B cell (primary cell): ENCODE measurements around the gene AKT3. TPM values are rescaled to one million over a fixed set of nuclear protein-coding genes. Genes with fewer than 3 reads are reported as not detected.
"Not testable (repeated sequence)": the region's sequence is repeated elsewhere in the genome, so short reads cannot be mapped to it uniquely, and the experiment has no call there.

Experiments
- ATAC-seq: fragments of 200-7000 bp; cut with Tn5 transposase; one replicate; pipeline ENCODE4 v1.10.0; 2021; ENCODE audit warnings: low read depth, mild to moderate bottlenecking, moderate number of reproducible peaks, moderate library complexity
- CTCF ChIA-PET: fragments of 350-600 bp; sonication (Branson Sonifier 250); formaldehyde crosslinking; loops from one replicate; lab custom pipeline; 2021; ENCODE audit warnings: antibody characterized with exemption, inconsistent platforms; lab: Charles Lee
- POLR2A ChIA-PET: fragments of 350-600 bp; sonication (Branson Sonifier 250); formaldehyde crosslinking; loops from one replicate; lab custom pipeline; 2021; ENCODE audit warnings: antibody characterized with exemption; lab: Charles Lee
- DNase-seq: peaks from one replicate; pipeline ENCODE4 v3.0.0; 2013
- H2AFZ ChIP-seq: 2 replicates; pipeline ENCODE4 v1.6.1; 2012; ENCODE audit warnings: mild to moderate bottlenecking, low read depth, low read length; ENCODE audit not compliant: insufficient read depth, poor library complexity, severe bottlenecking
- H3K27ac ChIP-seq, 2 donors: 1 replicate in 1 of 2; 2 replicates in 1 of 2; pipeline ENCODE4 v1.5.1; 2012 to 2013; ENCODE audit warnings: low read length in 2 of 2, mild to moderate bottlenecking in 2 of 2, moderate library complexity in 1 of 2
- H3K27me3 ChIP-seq, 4 experiments: fragments of 200-600 bp in 1 of 4; sonication (generic) in 1 of 4; replicated peaks in 1 of 4; 1 replicate in 2 of 4; 2 replicates in 2 of 4; pipeline versions ENCODE4 v1.6.1 to v1.7.0; 2013 to 2016; ENCODE audit warnings: low read length in 3 of 4, mild to moderate bottlenecking in 2 of 4, mixed read lengths in 1 of 4, moderate library complexity in 1 of 4; ENCODE audit not compliant: insufficient read depth in 4 of 4, control insufficient read depth in 3 of 4; ENCODE audit errors: control extremely low read depth in 1 of 4
- H3K36me3 ChIP-seq, 2 experiments: replicated peaks in 1 of 2; 1 replicate in 1 of 2; 2 replicates in 1 of 2; pipeline versions ENCODE4 v1.6.1 to v1.7.1; 2013; ENCODE audit warnings: low read length in 1 of 2; ENCODE audit not compliant: insufficient read depth in 2 of 2, control insufficient read depth in 1 of 2; ENCODE audit errors: control extremely low read depth in 1 of 2, extremely low read depth in 1 of 2
- H3K4me1 ChIP-seq, 2 donors: fragments of 200-600 bp in 1 of 2; sonication (generic) in 1 of 2; 1 replicate in 1 of 2; 2 replicates in 1 of 2; pipeline versions ENCODE4 v1.5.1 to v1.6.1; 2013 to 2017; ENCODE audit warnings: low read length in 2 of 2; ENCODE audit not compliant: control insufficient read depth in 2 of 2, insufficient read depth in 2 of 2
- H3K4me2 ChIP-seq: replicated peaks from 2 replicates; pipeline ENCODE3; 2012; ENCODE audit warnings: mild to moderate bottlenecking, low read depth, low read length; ENCODE audit not compliant: poor library complexity, severe bottlenecking
- H3K4me3 ChIP-seq, 5 experiments: fragments of 200-600 bp in 1 of 5; sonication (generic) in 1 of 5; 1 replicate in 3 of 5; 2 replicates in 2 of 5; pipeline versions ENCODE4 v1.5.1 to v1.7.0; 2011 to 2016; ENCODE audit warnings: low read length in 4 of 5, mild to moderate bottlenecking in 4 of 5, low read depth in 2 of 5, control low read depth in 1 of 5, moderate library complexity in 1 of 5; ENCODE audit not compliant: insufficient read depth in 1 of 5; ENCODE audit errors: control extremely low read depth in 1 of 5, extremely low read depth in 1 of 5
- H3K79me2 ChIP-seq: fragments of 200-600 bp; sonication (generic); one replicate; pipeline ENCODE4 v1.6.0; 2016; ENCODE audit warnings: low read length; ENCODE audit not compliant: control insufficient read depth, insufficient read depth
- H3K9ac ChIP-seq: fragments of 200-600 bp; sonication (generic); 2 replicates; pipeline ENCODE4 v1.6.1; 2017; ENCODE audit warnings: mild to moderate bottlenecking, low read length, moderate library complexity
- H3K9me3 ChIP-seq, 3 donors: one replicate each; pipeline versions ENCODE4 v1.6.1 to v1.7.1; 2013; ENCODE audit warnings: low read length in 2 of 3; ENCODE audit not compliant: control insufficient read depth in 2 of 3, insufficient read depth in 1 of 3; ENCODE audit errors: control extremely low read depth in 1 of 3
- H4K20me1 ChIP-seq: 2 replicates; pipeline ENCODE4 v1.6.0; 2012; ENCODE audit warnings: mild to moderate bottlenecking, low read length; ENCODE audit not compliant: insufficient read depth, control insufficient read depth, poor library complexity, severe bottlenecking
- H3K27ac Mint-ChIP-seq: one replicate; pipeline ENCODE4 v1.8.0; 2021; ENCODE audit warnings: mixed read lengths
- H3K27me3 Mint-ChIP-seq: one replicate; pipeline ENCODE4 v1.8.0; 2021; ENCODE audit warnings: mixed read lengths
- H3K4me1 Mint-ChIP-seq: one replicate; pipeline ENCODE4 v1.8.0; 2021; ENCODE audit warnings: mixed read lengths
- H3K4me3 Mint-ChIP-seq: one replicate; pipeline ENCODE4 v1.8.0; 2021; ENCODE audit warnings: mixed read lengths
- H3K9me3 Mint-ChIP-seq: one replicate; pipeline ENCODE4 v1.8.0; 2022; ENCODE audit warnings: mixed read lengths; ENCODE audit not compliant: insufficient read depth
- EZH2 ChIP-seq: IDR thresholded peaks from 2 replicates; pipeline ENCODE4 v1.6.1; 2012; ENCODE audit warnings: borderline replicate concordance, low read depth, mild to moderate bottlenecking, moderate library complexity, low read length; ENCODE audit not compliant: insufficient read depth, poor library complexity, severe bottlenecking
- whole genome bisulfite sequencing: methylation state at CpG from one replicate; pipeline ENCODE4 v1.1.5; 2013; ENCODE audit warnings: missing lambda C conversion rate; ENCODE audit not compliant: insufficient coverage; 5-methylcytosine and 5-hydroxymethylcytosine counted together
- intact Hi-C: fragments of 100-400 bp; cut with micrococcal nuclease; formaldehyde crosslinking; loops from one replicate; pipeline ENCODE4 v1.10.0; 2022
- polyA plus RNA-seq: library from polyadenylated mRNA; depleted of rRNA; stranded (reverse); fragments of >200 nt; gene quantifications from 2 replicates; pipeline ENCODE4 v1.2.3, GENCODE V29; 2012
- total RNA-seq, 2 donors: library from RNA; stranded (reverse); fragments of 120-200 nt in 1 of 2; gene quantifications; 1 replicate in 1 of 2; 2 replicates in 1 of 2; pipeline versions ENCODE4 v1.2.3 to v1.2.4, GENCODE V29; 2013 to 2022
- TF ChIP-seq, protein P1 (sequence below): fragments of 200-600 bp; IDR thresholded peaks from one replicate; pipeline ENCODE4 v1.8.0; 2022; ENCODE audit warnings: antibody characterized with exemption, mild to moderate bottlenecking

The AKT3 gene
- total and polyA plus RNA-seq, 2 donors (not counting 1 experiment from before 2014, with no cell fraction given), result 4.4 to 148 TPM

- Histone ChIP-seq H2AFZ (no peak overlapping the region), H3K9ac (no peak overlapping the region), H4K20me1 (peaks cover 4% of the 10 kb centered on the region), H3K27ac (no peak overlapping the region), H3K9me3 (peaks cover 0 to 9% (median 2%) of the 10 kb centered on the region in 3 donors), H3K4me1 (peaks cover 3 to 5% of the 10 kb centered on the region in 2 donors), H3K79me2 (no peaks in the 10 kb centered on the region), H3K4me2 (no peak overlapping the region), H3K36me3 (peaks cover 0 to 2% of the 10 kb centered on the region in 2 experiments), H3K4me3 (no peak overlapping the region), H3K27me3 (no peaks in the 10 kb centered on the region)
- intact Hi-C loops, result no loop called here
- no peak for TF ChIP-seq EZH2
- TF ChIP-seq, protein P1, sequence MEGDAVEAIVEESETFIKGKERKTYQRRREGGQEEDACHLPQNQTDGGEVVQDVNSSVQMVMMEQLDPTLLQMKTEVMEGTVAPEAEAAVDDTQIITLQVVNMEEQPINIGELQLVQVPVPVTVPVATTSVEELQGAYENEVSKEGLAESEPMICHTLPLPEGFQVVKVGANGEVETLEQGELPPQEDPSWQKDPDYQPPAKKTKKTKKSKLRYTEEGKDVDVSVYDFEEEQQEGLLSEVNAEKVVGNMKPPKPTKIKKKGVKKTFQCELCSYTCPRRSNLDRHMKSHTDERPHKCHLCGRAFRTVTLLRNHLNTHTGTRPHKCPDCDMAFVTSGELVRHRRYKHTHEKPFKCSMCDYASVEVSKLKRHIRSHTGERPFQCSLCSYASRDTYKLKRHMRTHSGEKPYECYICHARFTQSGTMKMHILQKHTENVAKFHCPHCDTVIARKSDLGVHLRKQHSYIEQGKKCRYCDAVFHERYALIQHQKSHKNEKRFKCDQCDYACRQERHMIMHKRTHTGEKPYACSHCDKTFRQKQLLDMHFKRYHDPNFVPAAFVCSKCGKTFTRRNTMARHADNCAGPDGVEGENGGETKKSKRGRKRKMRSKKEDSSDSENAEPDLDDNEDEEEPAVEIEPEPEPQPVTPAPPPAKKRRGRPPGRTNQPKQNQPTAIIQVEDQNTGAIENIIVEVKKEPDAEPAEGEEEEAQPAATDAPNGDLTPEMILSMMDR, result no peak
- WGBS, result 100% methylated on average over 1 of the region's 2 CpGs
- Mint-ChIP-seq H3K27ac (no peak overlapping the region), H3K4me3 (no peak overlapping the region), H3K9me3 (peaks cover 4% of the 10 kb centered on the region), H3K4me1 (peaks cover 22% of the 10 kb centered on the region), H3K27me3 (no peaks in the 10 kb centered on the region)
- ATAC-seq (no peak), DNase-seq (no peak)
- ChIA-PET POLR2A (no interaction called here), CTCF (no interaction called here)
Observed at GRCh38 chr1:243594455-243594854, 255.6 kb downstream of the AKT3 start.

GRCh38 chr1:243589286-243589685 is 260.8 kb downstream of the AKT3 start:
- H3K4me3 Mint-ChIP-seq, H3K27ac ChIP-seq, intact Hi-C loops, DNase-seq, H3K27me3 Mint-ChIP-seq, ATAC-seq, CTCF ChIA-PET, H2AFZ ChIP-seq, H3K27me3 ChIP-seq, H3K4me3 ChIP-seq, POLR2A ChIA-PET, H3K9ac ChIP-seq, H3K9me3 Mint-ChIP-seq, H3K36me3 ChIP-seq, H3K9me3 ChIP-seq, H3K27ac Mint-ChIP-seq, H4K20me1 ChIP-seq, H3K4me1 ChIP-seq, H3K4me2 ChIP-seq, H3K79me2 ChIP-seq: not testable (repeated sequence)
- no CpG with 5 or more reads among the region's 3 CpGs for WGBS
- peaks cover 16% of the 10 kb centered on the region for H3K4me1 Mint-ChIP-seq
